Measurements from ENCODE around the gene TMTC3.
"Not testable (repeated sequence)": the region's sequence is repeated elsewhere in the genome, so short reads cannot be mapped to it uniquely, and the experiment has no call there.

TMTC3 gene

GRCh38 chr12:88127855-88128254, 14.3 kb upstream of the TMTC3 start (continued):
- no peak for TF ChIP-seq ZNF423 (tag by site-specific recombination; IDR thresholded peaks at IDR 0.05)

- TF ChIP-seq, protein P1, sequence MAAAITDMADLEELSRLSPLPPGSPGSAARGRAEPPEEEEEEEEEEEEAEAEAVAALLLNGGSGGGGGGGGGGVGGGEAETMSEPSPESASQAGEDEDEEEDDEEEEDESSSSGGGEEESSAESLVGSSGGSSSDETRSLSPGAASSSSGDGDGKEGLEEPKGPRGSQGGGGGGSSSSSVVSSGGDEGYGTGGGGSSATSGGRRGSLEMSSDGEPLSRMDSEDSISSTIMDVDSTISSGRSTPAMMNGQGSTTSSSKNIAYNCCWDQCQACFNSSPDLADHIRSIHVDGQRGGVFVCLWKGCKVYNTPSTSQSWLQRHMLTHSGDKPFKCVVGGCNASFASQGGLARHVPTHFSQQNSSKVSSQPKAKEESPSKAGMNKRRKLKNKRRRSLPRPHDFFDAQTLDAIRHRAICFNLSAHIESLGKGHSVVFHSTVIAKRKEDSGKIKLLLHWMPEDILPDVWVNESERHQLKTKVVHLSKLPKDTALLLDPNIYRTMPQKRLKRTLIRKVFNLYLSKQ (tag by site-specific recombination; IDR thresholded peaks at IDR 0.05; ENCODE audit: borderline replicate concordance): no peak
- TF ChIP-seq ZNF223 (tag by site-specific recombination; IDR thresholded peaks at IDR 0.05) (no peak), ZSCAN30 (tag by site-specific recombination; IDR thresholded peaks at IDR 0.05) (no peak), ZNF155 (tag by site-specific recombination; IDR thresholded peaks at IDR 0.05) (no peak), HOXA7 (CRISPR knock-in tag; IDR thresholded peaks at IDR 0.05; ENCODE audit: borderline replicate concordance) (no peak), FEZF1 (tag by site-specific recombination; IDR thresholded peaks at IDR 0.05) (no peak)
- Histone ChIP-seq H3K4me1 (ENCODE audit: control insufficient read depth, insufficient read depth, low read length) (no peaks in the 10 kb centered on the region), H3K9me3 (ENCODE audit: control insufficient read depth, insufficient read depth, low read depth, low read length) (no peaks in the 10 kb centered on the region), H3K36me3 (ENCODE audit: control insufficient read depth in 2 of 2, insufficient read depth in 1 of 2, low read length in 2 of 2) (peaks cover 37 to 54% of the 10 kb centered on the region in 2 experiments), H3K27ac (ENCODE audit: extremely low read depth, low read depth, low read length) (no peak overlapping the region), H3K4me3 (ENCODE audit: low read depth, low read length) (no peak overlapping the region)
- POLR2A ChIA-PET: interaction anchor here (0.5 kb wide), 1 partner anchor 276 kb away, joined by 4 read pairs; no protein-coding TSS in a partner anchor
- CTCF ChIA-PET: no interaction called here
These were observed 9.7 kb upstream of the TMTC3 start for GRCh38 chr12:88132392-88132791.

DNA sequence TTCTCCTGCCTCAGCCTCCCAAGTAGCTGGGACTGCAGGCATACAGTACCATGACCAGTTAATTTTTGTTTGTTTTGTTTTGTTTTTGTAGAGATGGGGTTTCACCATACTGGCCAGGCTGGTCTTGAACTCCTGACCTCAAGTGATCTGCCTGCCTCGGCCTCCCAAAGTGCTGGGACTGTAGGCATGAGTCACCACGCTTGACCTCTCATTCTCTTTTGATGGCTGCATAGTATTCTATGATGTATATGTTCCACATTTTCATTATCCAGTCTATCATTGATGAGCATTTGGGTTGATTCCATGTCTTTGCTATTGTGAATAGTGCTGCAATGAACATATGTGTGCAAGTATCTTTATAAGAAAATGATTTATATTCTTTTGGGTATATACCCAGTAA, 8.9 kb upstream of the TMTC3 start:
- H3K4me3 ChIP-seq (ENCODE audit: low read depth, low read length); H3K27ac ChIP-seq (ENCODE audit: extremely low read depth, low read depth, low read length); H3K4me1 ChIP-seq (ENCODE audit: control insufficient read depth, insufficient read depth, low read length); H3K9me3 ChIP-seq (ENCODE audit: control insufficient read depth, insufficient read depth, low read depth, low read length): not testable (repeated sequence)
- TF ChIP-seq ZNF146 (tag by site-specific recombination; IDR thresholded peaks at IDR 0.05): peak; percentile 90
- POLR2A ChIA-PET: interaction anchor here (0.6 to 0.7 kb wide), 2 partner anchors 9 to 87 kb away, joined by 3 to 11 read pairs; no protein-coding TSS in a partner anchor
- H3K36me3 ChIP-seq (ENCODE audit: control insufficient read depth in 2 of 2, insufficient read depth in 1 of 2, low read length in 2 of 2): peaks cover 32 to 56% of the 10 kb centered on the region in 2 experiments
- CTCF ChIA-PET: interaction anchor here (0.6 kb wide), 1 partner anchor 56 kb away, joined by 5 read pairs; no protein-coding TSS in a partner anchor

DNA sequence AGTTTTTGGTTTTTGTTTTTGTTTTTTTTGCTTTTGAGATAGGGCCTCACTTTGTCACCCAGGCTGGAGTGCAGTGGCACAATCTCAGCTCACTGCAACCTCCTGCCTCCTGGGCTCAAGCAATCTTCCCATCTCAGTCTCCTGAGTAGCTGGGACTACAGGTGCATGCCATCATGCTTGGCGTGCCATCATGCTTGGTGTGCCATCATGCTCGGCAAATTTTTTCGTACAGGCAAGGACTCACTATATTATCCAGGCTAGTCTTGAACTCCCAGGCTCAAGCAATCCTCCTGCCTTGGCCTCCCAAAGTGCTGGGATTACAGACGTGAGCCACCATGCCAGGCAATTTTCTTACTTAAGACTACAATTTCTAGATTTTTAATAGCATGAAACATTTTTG, 2.4 kb upstream of the TMTC3 start:
- CTCF ChIA-PET; H3K27ac ChIP-seq (ENCODE audit: extremely low read depth, low read depth, low read length); H3K9me3 ChIP-seq (ENCODE audit: control insufficient read depth, insufficient read depth, low read depth, low read length); H3K4me3 ChIP-seq (ENCODE audit: low read depth, low read length); POLR2A ChIA-PET; H3K4me1 ChIP-seq (ENCODE audit: control insufficient read depth, insufficient read depth, low read length): not testable (repeated sequence)
- peaks cover 22 to 49% of the 10 kb centered on the region in 2 experiments for H3K36me3 ChIP-seq (ENCODE audit: control insufficient read depth in 2 of 2, insufficient read depth in 1 of 2, low read length in 2 of 2)

DNA sequence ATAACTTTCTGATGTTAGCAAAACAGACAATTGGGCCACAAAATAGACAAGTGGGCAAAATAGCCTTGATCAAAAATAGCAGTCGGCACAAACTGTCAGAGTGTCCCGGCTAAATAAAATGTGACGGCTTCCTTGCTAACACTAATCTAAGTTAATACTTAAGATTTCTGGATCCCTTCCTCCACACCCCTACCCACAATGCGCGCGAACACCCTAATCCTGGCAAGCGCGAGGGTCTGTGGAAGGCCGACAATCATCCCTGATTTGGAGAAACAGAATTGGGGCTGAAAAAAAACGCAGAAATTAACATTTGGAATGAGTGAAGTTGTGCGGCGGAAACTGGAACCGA, 708 bp upstream of the TMTC3 start:
- POLR2A ChIA-PET: interaction anchor here (0.6 to 1.7 kb wide), 4 partner anchors 18 to 438 kb away, joined by 3 to 11 read pairs (median 3); partner anchors contain the start of gene KITLG
- Histone ChIP-seq H3K4me3 (ENCODE audit: low read depth, low read length) (peak overlapping the region; percentile 84), H3K9me3 (ENCODE audit: control insufficient read depth, insufficient read depth, low read depth, low read length) (no peaks in the 10 kb centered on the region), H3K36me3 (ENCODE audit: control insufficient read depth in 2 of 2, insufficient read depth in 1 of 2, low read length in 2 of 2) (peaks cover 17 to 39% of the 10 kb centered on the region in 2 experiments), H3K4me1 (ENCODE audit: control insufficient read depth, insufficient read depth, low read length) (peaks cover 7% of the 10 kb centered on the region), H3K27ac (ENCODE audit: extremely low read depth, low read depth, low read length) (peak overlapping the region; percentile 65; the same call in 1 of the 2 replicates)
- CTCF ChIA-PET: interaction anchor here (0.6 kb wide), 1 partner anchor 501 kb away, joined by 3 read pairs; no protein-coding TSS in a partner anchor
- TF ChIP-seq TRIM28 (IDR thresholded peaks at IDR 0.05; ENCODE audit: borderline replicate concordance, low read length) (no peak), ZSCAN5A (tag by site-specific recombination; IDR thresholded peaks at IDR 0.05) (0 out of 2 replicates have a peak, but pooled peaks have one; percentile 36), ZBTB48 (tag by site-specific recombination; IDR thresholded peaks at IDR 0.05) (no peak), ZNF138 (tag by site-specific recombination; IDR thresholded peaks at IDR 0.05; ENCODE audit: borderline replicate concordance) (no peak)
